Measurements from ENCODE around the gene C1QL4.

DNA sequence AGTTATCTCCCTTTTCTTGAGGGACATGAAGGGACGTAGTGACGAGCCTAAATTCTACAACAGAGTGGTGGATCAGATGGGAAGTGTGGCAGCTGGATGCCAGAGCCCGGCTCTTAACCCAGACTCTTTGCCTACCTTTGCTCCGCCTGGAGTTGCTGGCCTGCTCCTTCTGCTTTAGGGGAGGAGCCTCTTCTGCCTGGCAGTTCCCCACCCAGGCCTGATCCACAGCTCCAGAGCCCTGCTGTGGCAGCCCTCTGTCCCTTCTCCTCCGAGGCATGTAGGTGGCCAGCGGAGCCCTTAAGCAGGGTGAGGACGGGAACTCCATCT lies 44.3 kb downstream of the C1QL4 start:
- TF ChIP-seq ZNF197 (CRISPR knock-in tag; IDR thresholded peaks at IDR 0.05; ENCODE audit: low read depth): no peak
- TF ChIP-seq, protein P1, sequence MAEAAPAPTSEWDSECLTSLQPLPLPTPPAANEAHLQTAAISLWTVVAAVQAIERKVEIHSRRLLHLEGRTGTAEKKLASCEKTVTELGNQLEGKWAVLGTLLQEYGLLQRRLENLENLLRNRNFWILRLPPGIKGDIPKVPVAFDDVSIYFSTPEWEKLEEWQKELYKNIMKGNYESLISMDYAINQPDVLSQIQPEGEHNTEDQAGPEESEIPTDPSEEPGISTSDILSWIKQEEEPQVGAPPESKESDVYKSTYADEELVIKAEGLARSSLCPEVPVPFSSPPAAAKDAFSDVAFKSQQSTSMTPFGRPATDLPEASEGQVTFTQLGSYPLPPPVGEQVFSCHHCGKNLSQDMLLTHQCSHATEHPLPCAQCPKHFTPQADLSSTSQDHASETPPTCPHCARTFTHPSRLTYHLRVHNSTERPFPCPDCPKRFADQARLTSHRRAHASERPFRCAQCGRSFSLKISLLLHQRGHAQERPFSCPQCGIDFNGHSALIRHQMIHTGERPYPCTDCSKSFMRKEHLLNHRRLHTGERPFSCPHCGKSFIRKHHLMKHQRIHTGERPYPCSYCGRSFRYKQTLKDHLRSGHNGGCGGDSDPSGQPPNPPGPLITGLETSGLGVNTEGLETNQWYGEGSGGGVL (CRISPR knock-in tag; IDR thresholded peaks at IDR 0.05): no peak
- no peak for TF ChIP-seq BHLHE40 (IDR thresholded peaks at IDR 0.05; ENCODE audit: low read length)
- no peak for TF ChIP-seq POLR2AphosphoS2 (IDR thresholded peaks at IDR 0.05; ENCODE audit: low read length)

All from K562 (cell line).